ENCODE data around the gene GMPPB.
A peak's percentile ranks its signal among the peaks of the same experiment; 100 is the strongest.

GMPPB gene

GRCh38 chr3:49723628-49724551, at the start of gene GMPPB:
Gene GMPPB (minus strand): TSS chr3:49723951. CDS start chr3:49723726, 225 bp downstream.
- Histone ChIP-seq H3K9me3 (ENCODE audit: insufficient read depth, low read length) (no peaks in the 10 kb centered on the region), H3K36me3 (replicated peaks; ENCODE audit: low read depth, low read length) (peaks cover 44% of the 10 kb centered on the region), H3K4me3 (ENCODE audit: low read length) (peak within 1 kb of the TSS; percentile 93), H3K4me1 (ENCODE audit: low read length) (peaks cover 17% of the 10 kb centered on the region), H3K27me3 (ENCODE audit: low read depth, low read length) (no peaks in the 10 kb centered on the region), H4K20me1 (ENCODE audit: insufficient read depth, low read length) (no peaks in the 10 kb centered on the region), H2AFZ (ENCODE audit: low read depth, low read length) (peak within 1 kb of the TSS; percentile 63), H3K79me2 (ENCODE audit: low read length) (peaks cover 25% of the 10 kb centered on the region), H3K4me2 (ENCODE audit: low read length) (peak within 1 kb of the TSS; percentile 94), H3K9ac (ENCODE audit: low read length) (peak within 1 kb of the TSS; percentile 98), H3K27ac (ENCODE audit: low read length) (peak within 1 kb of the TSS; percentile 85)
- TF ChIP-seq CTCF (IDR thresholded peaks at IDR 0.05; ENCODE audit: low read depth, low read length) (no peak), EZH2phosphoT487 (IDR thresholded peaks at IDR 0.05; ENCODE audit: low read depth) (no peak)

GRCh38 chr3:49772703-49773102, 49.0 kb upstream of the GMPPB start:
- H3K36me3 ChIP-seq (replicated peaks; ENCODE audit: low read depth, low read length) = peaks cover 16% of the 10 kb centered on the region
- TF ChIP-seq CTCF (IDR thresholded peaks at IDR 0.05; ENCODE audit: low read depth, low read length) = no peak
- no peak for TF ChIP-seq EZH2phosphoT487 (IDR thresholded peaks at IDR 0.05; ENCODE audit: low read depth)
- no peak overlapping the region for H3K27ac ChIP-seq (ENCODE audit: low read length)
- peaks cover 24% of the 10 kb centered on the region for H4K20me1 ChIP-seq (ENCODE audit: insufficient read depth, low read length)
- H3K4me2 ChIP-seq (ENCODE audit: low read length) = no peak overlapping the region
- H3K4me1 ChIP-seq (ENCODE audit: low read length) = no peaks in the 10 kb centered on the region
- peaks cover 83% of the 10 kb centered on the region for H3K79me2 ChIP-seq (ENCODE audit: low read length)
- no peaks in the 10 kb centered on the region for H3K9me3 ChIP-seq (ENCODE audit: insufficient read depth, low read length)
- H2AFZ ChIP-seq (ENCODE audit: low read depth, low read length) = no peak overlapping the region
- no peaks in the 10 kb centered on the region for H3K27me3 ChIP-seq (ENCODE audit: low read depth, low read length)
- no peak overlapping the region for H3K4me3 ChIP-seq (ENCODE audit: low read length)
- H3K9ac ChIP-seq (ENCODE audit: low read length) = no peak overlapping the region

GRCh38 chr3:49771340-49771938, 47.7 kb upstream of the GMPPB start:
- H3K9me3 ChIP-seq (ENCODE audit: insufficient read depth, low read length) = no peaks in the 10 kb centered on the region
- H3K79me2 ChIP-seq (ENCODE audit: low read length) = peaks cover 84% of the 10 kb centered on the region
- H3K9ac ChIP-seq (ENCODE audit: low read length) = no peak overlapping the region
- no peak overlapping the region for H3K4me3 ChIP-seq (ENCODE audit: low read length)
- no peak overlapping the region for H3K4me2 ChIP-seq (ENCODE audit: low read length)
- no peak overlapping the region for H2AFZ ChIP-seq (ENCODE audit: low read depth, low read length)
- TF ChIP-seq EZH2phosphoT487 (IDR thresholded peaks at IDR 0.05; ENCODE audit: low read depth) = no peak
- TF ChIP-seq CTCF (IDR thresholded peaks at IDR 0.05; ENCODE audit: low read depth, low read length) = no peak
- H3K4me1 ChIP-seq (ENCODE audit: low read length) = no peaks in the 10 kb centered on the region
- no peaks in the 10 kb centered on the region for H3K27me3 ChIP-seq (ENCODE audit: low read depth, low read length)
- H3K36me3 ChIP-seq (replicated peaks; ENCODE audit: low read depth, low read length) = peaks cover 13% of the 10 kb centered on the region
- H4K20me1 ChIP-seq (ENCODE audit: insufficient read depth, low read length) = peaks cover 24% of the 10 kb centered on the region
- H3K27ac ChIP-seq (ENCODE audit: low read length) = no peak overlapping the region

- Histone ChIP-seq H3K4me1 (ENCODE audit: low read length) (no peaks in the 10 kb centered on the region), H3K4me3 (ENCODE audit: low read length) (no peak overlapping the region), H3K9me3 (ENCODE audit: insufficient read depth, low read length) (no peaks in the 10 kb centered on the region), H4K20me1 (ENCODE audit: insufficient read depth, low read length) (peaks cover 19% of the 10 kb centered on the region), H3K4me2 (ENCODE audit: low read length) (no peak overlapping the region), H3K27ac (ENCODE audit: low read length) (no peak overlapping the region), H2AFZ (ENCODE audit: low read depth, low read length) (no peak overlapping the region), H3K27me3 (ENCODE audit: low read depth, low read length) (no peaks in the 10 kb centered on the region), H3K9ac (ENCODE audit: low read length) (no peak overlapping the region), H3K79me2 (ENCODE audit: low read length) (peaks cover 81% of the 10 kb centered on the region), H3K36me3 (replicated peaks; ENCODE audit: low read depth, low read length) (peaks cover 8% of the 10 kb centered on the region)
- TF ChIP-seq CTCF (IDR thresholded peaks at IDR 0.05; ENCODE audit: low read depth, low read length) (no peak), EZH2phosphoT487 (IDR thresholded peaks at IDR 0.05; ENCODE audit: low read depth) (no peak)
Observed at GRCh38 chr3:49769926-49770325, 46.2 kb upstream of the GMPPB start.

Data from OCI-LY3 (cell line).